Measurements from ENCODE around the gene LNPEP. TPM values are rescaled to one million over a fixed set of nuclear protein-coding genes. Genes with fewer than 3 reads are reported as not detected.
"Not testable (repeated sequence)": the region's sequence is repeated elsewhere in the genome, so short reads cannot be mapped to it uniquely, and the experiment has no call there.

Gene LNPEP
- total RNA-seq, 1 donor from 2014 or later: 40.8 TPM

GRCh38 chr5:96928931-96929708 is 6.8 kb upstream of the LNPEP start:
- Mint-ChIP-seq H3K4me1 (ENCODE audit: unreplicated experiment) (peaks cover 28% of the 10 kb centered on the region), H3K27ac (ENCODE audit: unreplicated experiment) (no peak overlapping the region), H3K9me3 (ENCODE audit: unreplicated experiment) (no peaks in the 10 kb centered on the region), H3K27me3 (ENCODE audit: unreplicated experiment) (no peaks in the 10 kb centered on the region), H3K36me3 (ENCODE audit: unreplicated experiment) (no peaks in the 10 kb centered on the region), H3K4me3 (ENCODE audit: unreplicated experiment) (no peak overlapping the region)
- DNase-seq (ENCODE audit: extremely low spot score, unreplicated experiment): no peak
- TF ChIP-seq, protein P1, sequence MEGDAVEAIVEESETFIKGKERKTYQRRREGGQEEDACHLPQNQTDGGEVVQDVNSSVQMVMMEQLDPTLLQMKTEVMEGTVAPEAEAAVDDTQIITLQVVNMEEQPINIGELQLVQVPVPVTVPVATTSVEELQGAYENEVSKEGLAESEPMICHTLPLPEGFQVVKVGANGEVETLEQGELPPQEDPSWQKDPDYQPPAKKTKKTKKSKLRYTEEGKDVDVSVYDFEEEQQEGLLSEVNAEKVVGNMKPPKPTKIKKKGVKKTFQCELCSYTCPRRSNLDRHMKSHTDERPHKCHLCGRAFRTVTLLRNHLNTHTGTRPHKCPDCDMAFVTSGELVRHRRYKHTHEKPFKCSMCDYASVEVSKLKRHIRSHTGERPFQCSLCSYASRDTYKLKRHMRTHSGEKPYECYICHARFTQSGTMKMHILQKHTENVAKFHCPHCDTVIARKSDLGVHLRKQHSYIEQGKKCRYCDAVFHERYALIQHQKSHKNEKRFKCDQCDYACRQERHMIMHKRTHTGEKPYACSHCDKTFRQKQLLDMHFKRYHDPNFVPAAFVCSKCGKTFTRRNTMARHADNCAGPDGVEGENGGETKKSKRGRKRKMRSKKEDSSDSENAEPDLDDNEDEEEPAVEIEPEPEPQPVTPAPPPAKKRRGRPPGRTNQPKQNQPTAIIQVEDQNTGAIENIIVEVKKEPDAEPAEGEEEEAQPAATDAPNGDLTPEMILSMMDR (IDR thresholded peaks at IDR 0.05): no peak

- H3K27me3 Mint-ChIP-seq (ENCODE audit: unreplicated experiment): no peaks in the 10 kb centered on the region
- no peak for DNase-seq (ENCODE audit: extremely low spot score, unreplicated experiment)
- no peak overlapping the region for H3K4me3 Mint-ChIP-seq (ENCODE audit: unreplicated experiment)
- TF ChIP-seq, protein P1 (IDR thresholded peaks at IDR 0.05): no peak
- H3K27ac Mint-ChIP-seq (ENCODE audit: unreplicated experiment): no peak overlapping the region
- no peaks in the 10 kb centered on the region for H3K36me3 Mint-ChIP-seq (ENCODE audit: unreplicated experiment)
- H3K9me3 Mint-ChIP-seq (ENCODE audit: unreplicated experiment): no peaks in the 10 kb centered on the region
- peaks cover 22% of the 10 kb centered on the region for H3K4me1 Mint-ChIP-seq (ENCODE audit: unreplicated experiment)
Measured at GRCh38 chr5:96930058-96930457, 5.8 kb upstream of the LNPEP start.

DNA sequence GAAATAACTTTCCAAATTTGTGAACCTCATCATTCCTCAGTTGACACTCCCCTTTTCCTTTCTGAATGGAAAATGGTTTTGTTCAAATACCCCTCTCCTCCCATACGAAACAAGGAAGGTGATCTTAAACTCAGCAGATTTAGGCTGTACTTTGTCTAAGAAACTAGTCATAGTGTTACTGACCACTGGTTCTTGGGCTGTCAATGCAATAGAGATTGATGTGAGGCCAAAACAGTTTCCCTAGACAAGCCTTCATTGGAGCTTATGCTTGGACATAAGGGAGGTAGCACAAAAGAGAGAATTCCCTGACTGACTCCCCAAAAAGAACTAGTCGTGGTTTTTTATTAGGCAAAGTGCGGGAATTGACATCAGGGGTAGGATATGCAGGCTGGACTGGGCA is 5.3 kb upstream of the LNPEP start:
- Mint-ChIP-seq H3K27ac (ENCODE audit: unreplicated experiment) (no peak overlapping the region), H3K4me3 (ENCODE audit: unreplicated experiment) (no peak overlapping the region), H3K4me1 (ENCODE audit: unreplicated experiment) (peaks cover 20% of the 10 kb centered on the region), H3K27me3 (ENCODE audit: unreplicated experiment) (no peaks in the 10 kb centered on the region), H3K36me3 (ENCODE audit: unreplicated experiment) (no peaks in the 10 kb centered on the region), H3K9me3 (ENCODE audit: unreplicated experiment) (no peaks in the 10 kb centered on the region)
- TF ChIP-seq, protein P1 (IDR thresholded peaks at IDR 0.05): no peak
- no peak for DNase-seq (ENCODE audit: extremely low spot score, unreplicated experiment)

DNA sequence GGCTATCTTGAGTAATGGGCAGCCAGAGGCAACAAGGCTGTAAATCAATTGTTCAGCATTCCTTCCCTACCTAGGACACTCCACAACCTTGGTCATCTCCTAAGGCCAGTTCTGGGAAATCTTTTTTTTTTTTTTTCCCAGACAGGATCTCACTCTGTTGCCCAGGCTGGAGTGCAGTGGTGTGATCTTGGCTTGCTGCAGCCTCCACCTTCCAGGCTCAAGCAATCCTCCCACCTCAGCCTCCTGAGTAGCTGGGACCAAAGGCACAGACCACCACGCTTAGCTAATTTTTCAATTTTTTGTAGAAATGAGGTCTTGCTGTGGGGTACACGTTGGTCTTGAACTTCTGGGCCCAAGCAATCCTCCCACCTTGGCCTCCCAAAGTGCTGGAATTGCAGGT is 4.8 kb upstream of the LNPEP start:
- not testable (repeated sequence) for H3K4me3 Mint-ChIP-seq (ENCODE audit: unreplicated experiment); DNase-seq (ENCODE audit: extremely low spot score, unreplicated experiment); H3K27me3 Mint-ChIP-seq (ENCODE audit: unreplicated experiment); H3K27ac Mint-ChIP-seq (ENCODE audit: unreplicated experiment); H3K36me3 Mint-ChIP-seq (ENCODE audit: unreplicated experiment); H3K9me3 Mint-ChIP-seq (ENCODE audit: unreplicated experiment)
- H3K4me1 Mint-ChIP-seq (ENCODE audit: unreplicated experiment): peaks cover 20% of the 10 kb centered on the region

GRCh38 chr5:96931605-96932004 is 4.3 kb upstream of the LNPEP start:
- DNase-seq (ENCODE audit: extremely low spot score, unreplicated experiment): no peak
- TF ChIP-seq, protein P1 (IDR thresholded peaks at IDR 0.05): no peak
- H3K9me3 Mint-ChIP-seq (ENCODE audit: unreplicated experiment): no peaks in the 10 kb centered on the region
- no peaks in the 10 kb centered on the region for H3K27me3 Mint-ChIP-seq (ENCODE audit: unreplicated experiment)
- H3K27ac Mint-ChIP-seq (ENCODE audit: unreplicated experiment): no peak overlapping the region
- H3K4me1 Mint-ChIP-seq (ENCODE audit: unreplicated experiment): peaks cover 20% of the 10 kb centered on the region
- H3K4me3 Mint-ChIP-seq (ENCODE audit: unreplicated experiment): no peak overlapping the region
- no peaks in the 10 kb centered on the region for H3K36me3 Mint-ChIP-seq (ENCODE audit: unreplicated experiment)

Measured in osteocyte (in vitro differentiated cells).